Measurements from ENCODE around the gene CCBE1. TPM values are rescaled to one million over a fixed set of nuclear protein-coding genes. Genes with fewer than 3 reads are reported as not detected.

CCBE1 gene
- total RNA-seq, 2 donors from 2014 or later: not detected

DNA sequence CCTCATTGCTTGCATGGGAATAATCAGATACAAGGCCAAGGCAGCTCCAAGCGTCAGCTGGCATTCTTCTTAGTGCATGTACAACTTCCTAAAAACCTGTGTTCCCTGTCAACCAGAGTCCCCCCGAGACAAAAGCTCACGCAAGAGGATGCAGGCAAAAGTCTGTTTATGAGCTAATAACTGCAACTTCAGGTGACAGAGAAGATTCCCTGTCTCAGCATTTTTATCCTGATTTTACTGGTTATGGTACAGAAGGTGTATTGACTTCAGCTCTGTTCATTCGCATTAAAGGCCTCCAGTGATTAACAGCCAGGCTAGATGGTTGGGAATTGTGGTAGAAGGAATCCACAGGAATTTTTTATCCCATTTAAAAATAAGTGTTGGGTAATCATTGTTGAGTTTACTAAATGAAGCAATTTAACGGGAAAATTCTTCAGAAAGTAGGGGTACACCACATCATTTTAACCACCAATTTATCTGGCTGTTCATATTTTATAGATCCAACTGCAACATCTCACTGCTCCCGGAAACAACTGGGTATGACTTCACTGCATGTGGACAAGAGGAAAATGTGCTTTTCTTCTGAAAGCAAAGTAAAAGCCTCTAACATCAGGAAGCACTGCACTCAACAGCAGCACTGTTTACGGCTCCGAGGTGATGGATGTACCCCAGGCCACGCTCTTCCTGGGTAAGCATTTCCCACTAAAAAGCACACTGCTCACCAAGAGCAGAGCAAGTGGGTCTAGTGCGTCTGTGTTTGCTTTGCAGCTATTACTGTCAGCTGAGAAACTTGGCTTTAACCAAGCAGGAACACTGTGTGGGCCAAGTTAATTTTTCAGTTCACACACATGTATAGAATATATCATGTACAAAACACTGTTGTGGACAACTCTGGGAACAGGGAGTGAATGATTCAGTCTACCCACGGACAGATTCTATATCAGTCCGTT, 31.9 kb downstream of the CCBE1 start:
- H3K36me3 Mint-ChIP-seq: no peaks in the 10 kb centered on the region
- peaks cover 3% of the 10 kb centered on the region for H3K9me3 Mint-ChIP-seq
- no peak for ATAC-seq
- no peak overlapping the region for H3K4me3 Mint-ChIP-seq
- H3K27me3 Mint-ChIP-seq: peaks cover 0 to 5% of the 10 kb centered on the region in 2 donors
- H3K4me1 Mint-ChIP-seq (ENCODE audit: low read depth in 2 of 2): no peaks in the 10 kb centered on the region
- DNase-seq (ENCODE audit: low spot score): no peak
- H3K27ac Mint-ChIP-seq: no peak overlapping the region

DNA sequence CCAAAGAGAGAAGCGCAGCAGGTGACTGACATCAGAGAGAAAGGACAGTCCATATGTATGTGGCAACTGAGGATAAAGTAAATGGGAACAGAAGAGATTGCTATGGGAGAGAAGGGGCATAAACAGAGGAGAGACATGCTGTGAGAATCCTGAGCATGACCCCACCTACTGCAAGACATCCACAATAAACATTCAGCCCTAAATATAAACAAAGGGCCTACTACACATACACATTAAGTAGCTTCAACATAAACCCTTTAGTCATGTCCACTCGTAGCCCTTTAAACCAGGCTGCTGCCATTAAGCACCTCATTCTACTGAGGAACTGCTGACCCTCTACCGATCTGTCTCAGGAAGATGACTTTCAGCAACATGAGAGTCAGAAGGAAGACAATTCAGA, 32.9 kb downstream of the CCBE1 start:
- Mint-ChIP-seq H3K4me3 (no peak overlapping the region), H3K27me3 (peaks cover 0 to 5% of the 10 kb centered on the region in 2 donors), H3K9me3 (peaks cover 3% of the 10 kb centered on the region), H3K27ac (no peak overlapping the region), H3K36me3 (no peaks in the 10 kb centered on the region), H3K4me1 (ENCODE audit: low read depth in 2 of 2) (no peaks in the 10 kb centered on the region)
- DNase-seq (ENCODE audit: low spot score): no peak
- ATAC-seq: no peak

DNA sequence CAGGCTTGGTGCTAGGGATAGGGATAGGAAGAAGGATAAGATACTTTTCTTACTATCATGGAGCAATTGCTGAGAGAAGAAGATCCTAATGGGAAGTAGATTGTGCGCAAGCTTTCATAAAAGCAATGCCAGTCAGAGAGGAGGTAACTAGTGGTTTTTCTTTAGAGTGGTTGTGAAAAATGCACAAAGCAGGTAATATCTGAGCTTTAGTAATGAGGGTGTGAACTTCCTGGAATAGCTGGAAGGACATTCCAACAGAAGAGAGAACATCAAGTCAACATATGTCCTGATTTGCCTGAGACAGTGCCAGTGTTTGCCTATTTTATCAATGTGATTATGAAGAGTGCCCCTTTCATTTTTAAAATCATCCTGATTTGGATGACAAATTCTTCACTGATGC, 34.1 kb downstream of the CCBE1 start:
- peaks cover 3% of the 10 kb centered on the region for H3K9me3 Mint-ChIP-seq
- H3K27ac Mint-ChIP-seq: no peak overlapping the region
- DNase-seq (ENCODE audit: low spot score): no peak
- no peak for ATAC-seq
- peaks cover 0 to 5% of the 10 kb centered on the region in 2 donors for H3K27me3 Mint-ChIP-seq
- H3K4me1 Mint-ChIP-seq (ENCODE audit: low read depth in 2 of 2): no peaks in the 10 kb centered on the region
- no peaks in the 10 kb centered on the region for H3K36me3 Mint-ChIP-seq
- H3K4me3 Mint-ChIP-seq: no peak overlapping the region

DNA sequence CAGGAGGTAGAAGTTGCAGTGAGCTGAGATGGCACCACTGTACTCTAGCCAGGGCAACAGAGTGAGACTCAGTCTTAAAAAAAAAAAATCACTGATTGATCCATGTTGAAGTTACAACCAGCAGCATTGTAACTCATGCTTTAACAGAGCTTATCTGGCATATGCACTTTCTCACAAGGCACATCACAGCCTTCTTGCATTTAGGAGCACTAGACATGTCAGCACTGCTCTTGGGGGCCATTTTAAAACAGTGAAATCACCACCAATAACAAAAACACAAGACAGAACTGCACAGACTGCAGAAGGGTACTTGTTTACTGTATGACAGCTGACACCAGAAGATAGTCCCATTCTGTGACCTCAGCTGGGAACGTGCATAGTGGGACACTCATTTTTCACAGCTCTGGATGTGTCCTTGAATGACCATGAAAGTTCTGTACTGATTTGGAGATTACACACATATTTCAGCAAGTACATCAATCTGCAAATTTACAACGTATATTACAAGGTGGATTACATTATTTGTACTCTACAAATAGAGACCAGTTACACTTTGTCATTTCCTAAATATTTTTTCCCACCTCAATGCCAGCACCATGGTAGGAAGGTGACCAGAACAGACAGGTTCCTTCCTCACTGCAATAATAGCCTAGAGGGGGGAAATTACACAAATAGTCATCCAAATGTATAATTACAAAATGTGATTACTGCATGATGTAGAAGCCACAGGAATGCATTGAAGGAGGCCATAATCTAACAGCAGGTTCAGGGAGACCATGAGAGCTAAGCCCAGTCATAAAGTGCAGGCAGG, 35.1 kb downstream of the CCBE1 start:
- Mint-ChIP-seq H3K4me3 (no peak overlapping the region), H3K36me3 (no peaks in the 10 kb centered on the region), H3K27ac (no peak overlapping the region)

DNA sequence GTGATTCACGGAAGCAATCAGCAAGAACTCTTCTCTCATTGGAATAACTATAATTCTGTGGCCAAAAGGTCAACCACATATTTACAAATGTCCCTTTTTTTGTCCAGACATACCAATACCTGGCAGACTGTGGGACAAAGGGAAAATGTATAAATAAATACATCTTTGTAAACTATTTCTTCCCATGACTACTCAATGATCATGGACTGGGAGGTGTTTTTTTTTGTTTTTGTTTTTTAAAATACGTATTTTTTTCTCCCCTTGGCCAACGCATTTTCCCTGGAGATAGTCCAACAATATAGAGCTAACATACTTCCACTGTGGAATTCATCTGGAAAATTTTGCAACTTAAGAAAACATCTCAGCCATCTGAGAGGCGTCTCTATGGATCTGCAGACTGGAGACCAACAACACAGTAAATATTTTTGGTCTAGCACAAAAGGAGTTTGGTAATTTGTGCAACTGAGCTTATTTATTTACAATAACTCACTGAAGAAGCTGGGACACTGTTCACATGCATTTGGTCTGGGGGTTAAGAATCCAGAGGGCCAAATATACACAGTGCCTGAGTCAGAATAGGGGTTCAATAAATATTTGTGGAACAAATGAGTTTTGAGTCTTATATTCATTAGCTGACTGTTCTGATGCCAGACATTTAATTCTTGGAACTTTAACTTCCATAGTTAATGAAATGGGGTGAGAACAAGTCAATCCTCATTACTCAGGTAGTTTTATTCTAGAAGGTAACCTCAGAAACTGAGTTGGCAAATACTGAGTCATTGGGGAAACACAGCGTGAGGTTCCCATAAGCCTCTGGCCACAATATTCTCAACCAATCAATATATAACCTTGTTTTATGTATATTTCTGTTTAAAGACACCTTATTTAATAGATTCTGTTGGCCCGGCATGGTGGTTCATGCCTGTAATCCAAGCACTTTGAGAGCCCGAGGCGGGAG, 36.2 kb downstream of the CCBE1 start:
- H3K4me1 Mint-ChIP-seq (ENCODE audit: low read depth in 2 of 2): no peaks in the 10 kb centered on the region
- H3K27me3 Mint-ChIP-seq: peaks cover 0 to 5% of the 10 kb centered on the region in 2 donors
- H3K27ac Mint-ChIP-seq: no peak overlapping the region
- H3K9me3 Mint-ChIP-seq: peaks cover 3% of the 10 kb centered on the region
- no peak overlapping the region for H3K4me3 Mint-ChIP-seq
- DNase-seq (ENCODE audit: low spot score) (no peak), ATAC-seq (no peak)
- H3K36me3 Mint-ChIP-seq: no peaks in the 10 kb centered on the region

More for the DNA sequence above, 35.1 kb downstream of the CCBE1 start:
- peak in 1 of 2 donors; percentile 7 for ATAC-seq
- Mint-ChIP-seq H3K9me3 (peaks cover 3% of the 10 kb centered on the region), H3K4me1 (ENCODE audit: low read depth in 2 of 2) (no peaks in the 10 kb centered on the region), H3K27me3 (peaks cover 0 to 5% of the 10 kb centered on the region in 2 donors)
- DNase-seq (ENCODE audit: low spot score): no peak

DNA sequence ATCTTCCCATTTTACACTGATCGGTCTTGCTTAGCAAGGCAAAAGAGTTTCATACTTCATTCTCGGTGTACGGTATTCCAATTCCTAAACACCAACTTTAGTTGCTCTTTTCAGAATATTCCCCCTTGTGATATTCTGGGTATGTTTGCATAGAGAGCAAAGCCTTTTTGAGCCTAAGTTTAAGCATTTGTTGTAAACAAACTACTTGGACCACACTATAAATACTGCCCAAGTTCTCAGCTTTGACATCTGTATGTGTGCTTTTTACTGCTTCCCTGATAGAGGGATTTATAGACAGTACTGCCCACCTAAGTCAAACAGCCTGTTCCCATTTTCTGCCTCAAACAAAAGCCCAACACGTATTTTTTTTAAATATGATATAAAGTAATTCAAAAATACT, 36.9 kb downstream of the CCBE1 start:
- H3K4me1 Mint-ChIP-seq (ENCODE audit: low read depth in 2 of 2): no peaks in the 10 kb centered on the region
- no peak for DNase-seq (ENCODE audit: low spot score)
- H3K4me3 Mint-ChIP-seq: no peak overlapping the region
- no peak for ATAC-seq
- H3K27ac Mint-ChIP-seq: no peak overlapping the region
- peaks cover 0 to 5% of the 10 kb centered on the region in 2 donors for H3K27me3 Mint-ChIP-seq
- H3K9me3 Mint-ChIP-seq: peaks cover 3% of the 10 kb centered on the region
- H3K36me3 Mint-ChIP-seq: no peaks in the 10 kb centered on the region

DNA sequence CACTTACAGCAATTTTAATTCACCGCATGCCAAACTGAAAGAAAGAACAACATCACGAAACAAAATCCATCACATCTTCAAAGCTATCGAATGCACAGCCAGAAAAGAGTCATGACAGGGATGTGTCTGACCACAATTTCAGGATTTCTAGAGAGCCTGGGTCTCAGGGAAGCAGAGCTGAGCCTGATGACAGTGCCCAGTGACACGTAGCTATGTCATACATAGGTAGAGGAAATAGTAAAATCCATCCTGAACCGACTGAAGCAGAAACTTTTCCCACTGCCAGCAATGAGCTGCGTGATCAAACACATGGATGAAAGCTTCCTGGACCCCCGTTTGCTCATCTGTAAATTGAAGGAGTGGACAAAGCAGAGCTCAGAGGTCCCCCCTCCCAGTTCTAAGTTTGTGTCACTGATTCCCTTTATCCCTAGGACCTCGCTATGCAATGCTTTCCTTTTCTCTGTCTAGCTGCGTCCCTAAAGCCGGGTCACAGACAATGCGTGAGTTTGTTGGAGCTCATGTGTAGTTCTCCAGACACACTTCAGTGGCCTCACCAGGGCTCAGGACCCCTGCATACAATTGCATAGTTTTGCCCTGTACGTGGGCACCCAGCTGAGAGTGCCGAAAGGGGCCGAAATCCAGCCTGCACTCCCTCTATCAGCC, 37.6 kb downstream of the CCBE1 start:
- H3K9me3 Mint-ChIP-seq: peaks cover 3% of the 10 kb centered on the region
- H3K36me3 Mint-ChIP-seq: no peaks in the 10 kb centered on the region
- no peak overlapping the region for H3K27ac Mint-ChIP-seq
- H3K4me1 Mint-ChIP-seq (ENCODE audit: low read depth in 2 of 2): no peaks in the 10 kb centered on the region
- ATAC-seq: no peak
- DNase-seq (ENCODE audit: low spot score): no peak
- H3K27me3 Mint-ChIP-seq: peaks cover 0 to 5% of the 10 kb centered on the region in 2 donors
- no peak overlapping the region for H3K4me3 Mint-ChIP-seq

DNA sequence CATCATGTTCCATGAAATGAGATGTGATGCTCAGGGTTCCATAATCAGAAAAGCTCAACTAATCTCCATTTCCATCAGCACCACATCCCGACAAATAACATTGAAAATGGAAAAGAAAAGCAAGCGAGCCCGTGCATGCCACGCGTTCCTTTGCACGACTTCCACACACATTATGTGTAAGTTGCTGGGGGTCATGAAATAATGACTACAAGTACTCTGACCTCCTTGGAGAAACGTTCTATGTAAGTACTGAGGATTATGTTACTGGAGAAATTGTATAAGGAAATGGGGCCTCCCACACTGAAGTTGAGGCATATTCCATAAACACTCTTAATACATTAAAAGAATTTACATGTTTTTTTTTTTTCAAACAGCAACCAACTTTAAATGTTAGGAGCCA, 38.3 kb downstream of the CCBE1 start:
- Mint-ChIP-seq H3K27ac (no peak overlapping the region), H3K4me3 (no peak overlapping the region), H3K27me3 (peaks cover 0 to 5% of the 10 kb centered on the region in 2 donors), H3K9me3 (peaks cover 3% of the 10 kb centered on the region), H3K4me1 (ENCODE audit: low read depth in 2 of 2) (no peaks in the 10 kb centered on the region), H3K36me3 (no peaks in the 10 kb centered on the region)
- DNase-seq (ENCODE audit: low spot score) (no peak), ATAC-seq (no peak)

DNA sequence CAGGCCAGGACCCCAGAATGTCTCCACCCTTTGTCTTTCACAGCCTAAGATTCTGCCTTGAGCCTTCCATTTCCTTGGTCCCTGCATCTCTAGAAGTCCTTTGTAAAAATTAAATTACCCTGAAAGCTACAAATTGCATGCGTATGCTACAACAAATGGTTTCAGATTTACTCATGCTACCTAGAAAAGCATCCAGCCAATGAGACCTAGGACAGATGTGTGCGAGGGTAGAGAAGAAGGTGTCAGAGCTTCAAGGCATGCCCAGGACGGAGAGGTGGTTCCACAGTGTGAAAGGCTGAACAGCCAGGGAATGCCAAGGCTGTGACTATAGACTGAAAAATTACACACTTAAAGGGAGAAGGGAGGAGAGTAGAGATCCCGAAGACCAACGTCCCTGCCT, 40.2 kb downstream of the CCBE1 start:
- Mint-ChIP-seq H3K4me1 (ENCODE audit: low read depth in 2 of 2) (no peaks in the 10 kb centered on the region), H3K36me3 (no peaks in the 10 kb centered on the region), H3K27me3 (no peaks in the 10 kb centered on the region), H3K27ac (no peak overlapping the region), H3K4me3 (no peak overlapping the region), H3K9me3 (no peaks in the 10 kb centered on the region)
- ATAC-seq (no peak), DNase-seq (ENCODE audit: low spot score) (no peak)

DNA sequence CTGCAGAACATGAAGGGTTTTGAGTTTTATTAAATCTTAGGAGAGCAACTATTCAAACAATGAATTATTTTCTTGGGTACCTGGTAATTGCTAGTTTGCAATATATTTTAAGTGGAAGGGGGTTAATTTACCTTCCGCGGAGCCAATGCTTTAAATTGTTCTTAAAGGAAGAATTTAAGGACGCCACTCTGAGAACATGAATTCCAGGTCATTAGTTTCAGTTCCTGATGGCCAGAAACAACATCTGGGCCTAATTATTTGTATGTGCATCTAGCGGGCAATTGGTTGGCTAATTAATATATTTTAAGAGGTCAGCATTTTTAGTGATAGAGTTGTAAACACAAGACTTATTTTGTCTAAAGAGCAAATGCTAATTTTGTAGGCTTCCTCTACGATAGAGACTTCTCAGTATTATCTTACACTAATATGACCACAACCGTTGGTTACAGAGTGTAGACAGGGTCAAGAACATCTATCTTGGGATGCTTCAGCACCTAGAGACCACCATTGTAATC, 40.8 kb downstream of the CCBE1 start:
- no peaks in the 10 kb centered on the region for H3K36me3 Mint-ChIP-seq
- ATAC-seq: no peak
- no peaks in the 10 kb centered on the region for H3K4me1 Mint-ChIP-seq (ENCODE audit: low read depth in 2 of 2)
- H3K27ac Mint-ChIP-seq: no peak overlapping the region
- H3K4me3 Mint-ChIP-seq: no peak overlapping the region
- DNase-seq (ENCODE audit: low spot score): no peak
- no peaks in the 10 kb centered on the region for H3K9me3 Mint-ChIP-seq
- no peaks in the 10 kb centered on the region for H3K27me3 Mint-ChIP-seq

DNA sequence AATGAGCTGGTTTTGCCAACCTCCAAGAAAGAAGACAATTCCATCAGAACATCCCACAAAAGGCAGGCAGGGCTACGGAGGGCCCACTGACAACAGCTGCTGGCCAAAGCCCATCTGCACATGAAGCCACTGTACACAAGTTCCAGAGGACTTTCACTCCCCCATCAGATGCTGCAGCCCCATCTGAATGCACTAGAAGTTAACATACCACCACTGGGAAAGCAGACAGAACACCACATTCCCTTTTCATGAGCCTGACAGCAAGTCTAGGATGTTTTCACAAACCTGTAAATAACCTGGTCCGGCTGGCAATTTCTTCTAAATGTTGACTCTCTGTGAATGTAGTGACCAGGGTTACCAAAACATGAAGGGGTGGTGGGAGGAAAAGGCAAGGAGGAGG, 41.5 kb downstream of the CCBE1 start:
- no peak overlapping the region for H3K4me3 Mint-ChIP-seq
- H3K27ac Mint-ChIP-seq: no peak overlapping the region
- H3K27me3 Mint-ChIP-seq: no peaks in the 10 kb centered on the region
- no peaks in the 10 kb centered on the region for H3K4me1 Mint-ChIP-seq (ENCODE audit: low read depth in 2 of 2)
- no peak for DNase-seq (ENCODE audit: low spot score)
- no peaks in the 10 kb centered on the region for H3K36me3 Mint-ChIP-seq
- H3K9me3 Mint-ChIP-seq: no peaks in the 10 kb centered on the region
- no peak for ATAC-seq

DNA sequence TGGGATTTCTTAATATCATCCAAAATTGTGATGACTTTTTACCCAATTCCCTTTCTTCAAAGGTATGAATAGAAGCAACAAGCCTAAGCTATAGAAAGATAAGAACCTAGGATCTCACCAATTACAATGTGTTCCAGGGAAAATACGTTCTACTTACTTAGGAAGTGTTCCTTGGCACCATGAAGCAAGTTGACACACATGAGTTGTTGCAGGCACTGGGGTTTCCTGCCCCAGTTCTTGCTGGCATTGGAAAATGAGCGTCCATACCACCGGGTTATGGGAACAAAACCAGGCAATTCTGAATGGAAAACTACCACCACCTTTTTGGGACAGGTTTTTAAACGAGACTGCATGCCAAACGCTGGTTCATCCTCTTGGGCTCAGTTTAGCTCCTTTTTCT, 46.2 kb downstream of the CCBE1 start:
- Mint-ChIP-seq H3K4me3 (no peak overlapping the region), H3K9me3 (no peaks in the 10 kb centered on the region), H3K4me1 (ENCODE audit: low read depth in 2 of 2) (no peaks in the 10 kb centered on the region), H3K27ac (no peak overlapping the region), H3K36me3 (no peaks in the 10 kb centered on the region), H3K27me3 (no peaks in the 10 kb centered on the region)
- DNase-seq (ENCODE audit: low spot score): no peak
- ATAC-seq: no peak
